ENCODE data around the gene CMTM2. TPM values are rescaled to one million over a fixed set of nuclear protein-coding genes. Genes with fewer than 3 reads are reported as not detected.
A peak's percentile ranks its signal among the peaks of the same experiment; 100 is the strongest.

The CMTM2 gene
- total and polyA plus RNA-seq, 9 of the 15 experiments (the other 6 are each of a cell fraction or from before 2014, with no cell fraction given), result not detected

- no peak; the same call in 1 of the 2 replicates for TF ChIP-seq C11orf30 (IDR thresholded peaks at IDR 0.05; ENCODE audit: low read depth)
- TF ChIP-seq L3MBTL2 (IDR thresholded peaks at IDR 0.05), result peak; percentile 13; the same call in 1 of the 2 replicates
- peak; percentile 78 for TF ChIP-seq ZNF766 (CRISPR knock-in tag; conservative IDR thresholded peaks at IDR 0.05)
- no peak for TF ChIP-seq ADNP (tag; IDR thresholded peaks at IDR 0.05)
- TF ChIP-seq SRF (CRISPR knock-in tag; IDR thresholded peaks at IDR 0.05), result 0 out of 4 replicates have a peak, but pooled peaks of 1 of the 2 experiments have one; percentile 29
- no peak for TF ChIP-seq FOXK1 (CRISPR knock-in tag; IDR thresholded peaks at IDR 0.05; ENCODE audit: borderline replicate concordance)
- no peak for TF ChIP-seq ZBTB7A (IDR thresholded peaks at IDR 0.05; ENCODE audit: borderline replicate concordance, control insufficient read depth, low read depth, low read length)
- TF ChIP-seq SUPT5H (IDR thresholded peaks at IDR 0.05), result peak; percentile 56
- no peak for TF ChIP-seq POLR3A (IDR thresholded peaks at IDR 0.05; ENCODE audit: borderline replicate concordance, extremely low read depth, insufficient read depth, insufficient read length)
- no peak for TF ChIP-seq ZNF436 (CRISPR knock-in tag; IDR thresholded peaks at IDR 0.05)
- TF ChIP-seq ZNF644 (tag; IDR thresholded peaks at IDR 0.05; ENCODE audit: low read depth), result peak; percentile 58; the same call in 1 of the 2 replicates
- TF ChIP-seq ETV6 (IDR thresholded peaks at IDR 0.05; ENCODE audit: borderline replicate concordance in 1 of 2, low read depth in 2 of 2, low read length in 1 of 2), result no peak
- TF ChIP-seq ETV6 (CRISPR knock-in tag; IDR thresholded peaks at IDR 0.05; ENCODE audit: borderline replicate concordance), result no peak
- no peak for TF ChIP-seq DNMT1 (IDR thresholded peaks at IDR 0.05)
- TF ChIP-seq ZNF655 (CRISPR knock-in tag; IDR thresholded peaks at IDR 0.05), result no peak
- TF ChIP-seq ATF1 (CRISPR knock-in tag; IDR thresholded peaks at IDR 0.05), result no peak
- TF ChIP-seq ATF1 (tag; IDR thresholded peaks at IDR 0.05), result peak; percentile 38; the same call in 1 of the 2 replicates
- TF ChIP-seq MEF2A (IDR thresholded peaks at IDR 0.05; ENCODE audit: control insufficient read depth, low read depth, low read length), result no peak
- TF ChIP-seq ZNF175 (CRISPR knock-in tag; IDR thresholded peaks at IDR 0.05; ENCODE audit: low read depth), result peak; percentile 91
- TF ChIP-seq RBFOX2 (IDR thresholded peaks at IDR 0.05; ENCODE audit: low read depth, low read length), result no peak
- TF ChIP-seq MYNN (IDR thresholded peaks at IDR 0.05), result no peak
- TF ChIP-seq MYNN (CRISPR knock-in tag; IDR thresholded peaks at IDR 0.05), result no peak
- TF ChIP-seq ZNF507 (tag; conservative IDR thresholded peaks at IDR 0.05), result no peak
- TF ChIP-seq EGR1 (conservative IDR thresholded peaks at IDR 0.05), result no peak
- TF ChIP-seq PATZ1 (CRISPR knock-in tag; IDR thresholded peaks at IDR 0.05; ENCODE audit: borderline replicate concordance), result no peak
- no peak for TF ChIP-seq U2AF2 (optimal IDR thresholded peaks at IDR 0.05; ENCODE audit: low read depth, low read length)
- TF ChIP-seq GTF2A2 (tag; IDR thresholded peaks at IDR 0.05), result peak; percentile 82
Observed at GRCh38 chr16:66603537-66604375, 24.5 kb downstream of the CMTM2 start (continued).

All from K562 (cell line).